K562 (cell line): ENCODE results near the gene BMPR2. TPM values are rescaled to one million over a fixed set of nuclear protein-coding genes. Genes with fewer than 3 reads are reported as not detected.

Experiments
- CTBP1 ChIP-seq: fragments of 450-650 bp; IDR thresholded peaks from 2 replicates; pipeline ENCODE4 v1.6.1; 2016; ENCODE audit warnings: borderline replicate concordance
- ETV1 ChIP-seq: fragments of 450-650 bp; conservative IDR thresholded peaks from 2 replicates; pipeline ENCODE4 v1.6.1; 2016; ENCODE audit warnings: missing genetic modification characterization, control low read depth, low read depth, missing compliant biosample characterization
- LARP7 ChIP-seq: fragments of 450-650 bp; IDR thresholded peaks from 2 replicates; pipeline ENCODE4 v1.6.1; 2016
- MCM3 ChIP-seq: fragments of 450-650 bp; IDR thresholded peaks from 2 replicates; pipeline ENCODE4 v1.6.1; 2016
- MCM7 ChIP-seq, 2 experiments: fragments of 450-650 bp; IDR thresholded peaks; 2 replicates each; pipeline ENCODE4 v1.6.1; 2016 to 2018
- MEIS2 ChIP-seq: fragments of 450-650 bp; IDR thresholded peaks from 2 replicates; pipeline ENCODE4 v1.6.1; 2014; ENCODE audit warnings: mild to moderate bottlenecking; ENCODE audit not compliant: partially characterized antibody
- NELFE ChIP-seq: IDR thresholded peaks from 2 replicates; pipeline ENCODE4 v1.6.1; 2011; ENCODE audit warnings: mild to moderate bottlenecking; ENCODE audit not compliant: insufficient read depth, insufficient read length
- POLR2G ChIP-seq: fragments of 200-400 bp; formaldehyde crosslinking; IDR thresholded peaks from 2 replicates; pipeline ENCODE4 v1.6.1; 2017; ENCODE audit warnings: low read depth, mild to moderate bottlenecking, antibody characterized with exemption, low read length, moderate library complexity
- SMC3 ChIP-seq: conservative IDR thresholded peaks from 2 replicates; pipeline ENCODE4 v1.6.1; 2011; ENCODE audit warnings: low read depth, low read length, improper control_type of control experiment; ENCODE audit not compliant: insufficient read depth
- SRF ChIP-seq, 2 experiments: fragments of 250-450, 450-650 bp in 1 of 2; sonication (Bioruptor Pico) in 1 of 2; sonication (generic) in 1 of 2; formaldehyde crosslinking; IDR thresholded peaks; 2 replicates each; pipeline versions ENCODE4 v1.5.0 to v1.5.1; 2020 to 2022; ENCODE audit warnings: mild to moderate bottlenecking in 1 of 2, missing genetic modification reagents in 1 of 2
- SRSF7 ChIP-seq: fragments of 200-400 bp; formaldehyde crosslinking; optimal IDR thresholded peaks from 2 replicates; pipeline ENCODE3; 2017; ENCODE audit warnings: mild to moderate bottlenecking, low read depth, low read length
- STAT5B ChIP-seq: fragments of 250-450 bp; sonication (Bioruptor Pico); IDR thresholded peaks from 2 replicates; pipeline ENCODE4 v1.8.0; 2021; ENCODE audit warnings: mild to moderate bottlenecking, inconsistent platforms
- TAF9B ChIP-seq: fragments of 450-650 bp; IDR thresholded peaks from 2 replicates; pipeline ENCODE4 v1.6.1; 2018; ENCODE audit warnings: mild to moderate bottlenecking; ENCODE audit not compliant: partially characterized antibody
- U2AF2 ChIP-seq: fragments of 200-400 bp; formaldehyde crosslinking; optimal IDR thresholded peaks from 2 replicates; pipeline ENCODE3; 2017; ENCODE audit warnings: low read depth, mild to moderate bottlenecking, low read length
- YY1 ChIP-seq, 3 experiments: IDR thresholded peaks; 2 replicates each; pipeline ENCODE4 v1.6.1; 2011; ENCODE audit warnings: low read length in 2 of 3, mild to moderate bottlenecking in 2 of 3, moderate library complexity in 2 of 3, borderline replicate concordance in 1 of 3, control low read depth in 1 of 3, low read depth in 1 of 3; ENCODE audit not compliant: insufficient read depth in 3 of 3, insufficient replicate concordance in 2 of 3, control insufficient read depth in 1 of 3, insufficient read length in 1 of 3; ENCODE audit errors: extremely low read depth in 1 of 3
- ZBTB8A ChIP-seq: fragments of 450-650 bp; IDR thresholded peaks from 2 replicates; pipeline ENCODE4 v1.6.1; 2018; ENCODE audit warnings: mild to moderate bottlenecking, moderate library complexity; ENCODE audit not compliant: partially characterized antibody
- ZNF121 ChIP-seq: sonication (generic); formaldehyde crosslinking; conservative IDR thresholded peaks from 2 replicates; pipeline ENCODE4 v1.8.0; 2022; ENCODE audit warnings: missing genetic modification reagents
- ZNF57 ChIP-seq: fragments of 450-650 bp; formaldehyde crosslinking; IDR thresholded peaks from 2 replicates; pipeline ENCODE4 v1.4.0; 2020; ENCODE audit warnings: mild to moderate bottlenecking, moderate library complexity
- ZNF668 ChIP-seq: fragments of 250-450 bp; sonication (Bioruptor Pico); IDR thresholded peaks from 2 replicates; pipeline ENCODE4 v1.8.0; 2022; ENCODE audit warnings: mild to moderate bottlenecking, inconsistent platforms
- polyA plus RNA-seq, 8 experiments: library from polyadenylated mRNA; depleted of rRNA in 4 of 8; stranded (reverse) in 5 of 8; unstranded in 3 of 8; fragments of >200 nt; fragmentation: Nextera tagmentation in 2 of 8; fragmentation: Illumina TruSeq in 1 of 8; extraction: Ambion mirVana in 2 of 8; extraction: Trizol in 1 of 8; gene quantifications; 2 replicates each; pipeline versions ENCODE4 v1.2.1 to v1.2.3, GENCODE V29; 2011 to 2014; ENCODE audit warnings: inconsistent platforms in 1 of 8, missing spikeins in 1 of 8
- total RNA-seq, 7 experiments: library from RNA; depleted of rRNA in 6 of 7; stranded (reverse); fragments of >200 nt in 6 of 7; fragmentation: Illumina TruSeq in 2 of 7; extraction: Trizol in 2 of 7; gene quantifications; 2 replicates each; pipeline versions ENCODE4 v1.2.1 to v1.2.3, GENCODE V29; 2011 to 2021; ENCODE audit warnings: low replicate concordance in 1 of 7
- TF ChIP-seq, protein P1 (sequence below): sonication (generic); formaldehyde crosslinking; IDR thresholded peaks from 2 replicates; pipeline ENCODE4 v1.8.0; 2022; ENCODE audit warnings: mild to moderate bottlenecking, missing genetic modification reagents
- TF ChIP-seq, protein P2 (sequence below): fragments of 450-650 bp; IDR thresholded peaks from 2 replicates; pipeline ENCODE4 v1.7.0; 2016; ENCODE audit warnings: borderline replicate concordance

Gene BMPR2
- total and polyA plus RNA-seq, 9 of the 15 experiments (the other 6 are each of a cell fraction or from before 2014, with no cell fraction given): 0.73 to 5.0 (median 3.3) TPM

DNA sequence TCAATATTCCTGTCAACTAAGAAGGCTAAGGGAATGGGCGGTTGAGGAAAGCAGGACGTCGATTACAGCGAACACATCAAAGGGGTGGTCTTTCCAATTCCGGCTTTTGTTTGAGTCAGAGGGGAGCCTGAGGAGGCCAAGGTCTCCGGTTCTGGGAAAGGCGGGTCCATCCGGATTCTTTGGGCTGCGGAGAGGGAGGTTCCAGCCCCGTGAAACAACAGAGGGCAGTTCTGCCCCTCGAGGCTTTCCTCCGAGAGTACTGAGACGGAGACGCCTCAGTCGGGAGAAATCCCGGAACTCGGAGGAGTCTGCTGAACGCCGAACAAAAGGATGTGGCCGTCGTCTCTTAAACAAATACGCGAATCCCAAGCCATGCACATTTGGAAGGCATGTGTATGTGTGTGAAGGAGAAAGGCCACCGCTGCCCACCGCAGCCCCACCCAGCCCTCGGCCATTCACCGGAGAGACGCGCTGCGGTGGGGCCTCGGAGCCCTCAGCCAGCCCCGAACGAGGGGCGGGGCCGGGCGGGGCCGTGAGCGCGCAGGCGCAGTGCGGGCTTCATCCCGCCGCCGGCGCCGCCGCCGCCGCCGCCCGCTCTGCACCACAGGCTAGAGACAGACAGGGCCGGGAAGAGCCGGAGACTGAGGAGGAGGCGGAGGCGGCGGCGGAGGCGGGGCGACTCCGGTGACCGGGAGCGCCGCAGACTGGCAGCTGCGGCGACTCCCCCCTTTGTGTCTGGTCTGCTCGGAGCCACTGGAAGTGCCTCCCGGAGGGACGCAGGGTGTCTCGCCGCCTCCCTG, at the start of gene BMPR2 (continued):
- TF ChIP-seq, protein P1, sequence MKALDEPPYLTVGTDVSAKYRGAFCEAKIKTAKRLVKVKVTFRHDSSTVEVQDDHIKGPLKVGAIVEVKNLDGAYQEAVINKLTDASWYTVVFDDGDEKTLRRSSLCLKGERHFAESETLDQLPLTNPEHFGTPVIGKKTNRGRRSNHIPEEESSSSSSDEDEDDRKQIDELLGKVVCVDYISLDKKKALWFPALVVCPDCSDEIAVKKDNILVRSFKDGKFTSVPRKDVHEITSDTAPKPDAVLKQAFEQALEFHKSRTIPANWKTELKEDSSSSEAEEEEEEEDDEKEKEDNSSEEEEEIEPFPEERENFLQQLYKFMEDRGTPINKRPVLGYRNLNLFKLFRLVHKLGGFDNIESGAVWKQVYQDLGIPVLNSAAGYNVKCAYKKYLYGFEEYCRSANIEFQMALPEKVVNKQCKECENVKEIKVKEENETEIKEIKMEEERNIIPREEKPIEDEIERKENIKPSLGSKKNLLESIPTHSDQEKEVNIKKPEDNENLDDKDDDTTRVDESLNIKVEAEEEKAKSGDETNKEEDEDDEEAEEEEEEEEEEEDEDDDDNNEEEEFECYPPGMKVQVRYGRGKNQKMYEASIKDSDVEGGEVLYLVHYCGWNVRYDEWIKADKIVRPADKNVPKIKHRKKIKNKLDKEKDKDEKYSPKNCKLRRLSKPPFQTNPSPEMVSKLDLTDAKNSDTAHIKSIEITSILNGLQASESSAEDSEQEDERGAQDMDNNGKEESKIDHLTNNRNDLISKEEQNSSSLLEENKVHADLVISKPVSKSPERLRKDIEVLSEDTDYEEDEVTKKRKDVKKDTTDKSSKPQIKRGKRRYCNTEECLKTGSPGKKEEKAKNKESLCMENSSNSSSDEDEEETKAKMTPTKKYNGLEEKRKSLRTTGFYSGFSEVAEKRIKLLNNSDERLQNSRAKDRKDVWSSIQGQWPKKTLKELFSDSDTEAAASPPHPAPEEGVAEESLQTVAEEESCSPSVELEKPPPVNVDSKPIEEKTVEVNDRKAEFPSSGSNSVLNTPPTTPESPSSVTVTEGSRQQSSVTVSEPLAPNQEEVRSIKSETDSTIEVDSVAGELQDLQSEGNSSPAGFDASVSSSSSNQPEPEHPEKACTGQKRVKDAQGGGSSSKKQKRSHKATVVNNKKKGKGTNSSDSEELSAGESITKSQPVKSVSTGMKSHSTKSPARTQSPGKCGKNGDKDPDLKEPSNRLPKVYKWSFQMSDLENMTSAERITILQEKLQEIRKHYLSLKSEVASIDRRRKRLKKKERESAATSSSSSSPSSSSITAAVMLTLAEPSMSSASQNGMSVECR (CRISPR knock-in tag): no peak
- TF ChIP-seq, protein P2, sequence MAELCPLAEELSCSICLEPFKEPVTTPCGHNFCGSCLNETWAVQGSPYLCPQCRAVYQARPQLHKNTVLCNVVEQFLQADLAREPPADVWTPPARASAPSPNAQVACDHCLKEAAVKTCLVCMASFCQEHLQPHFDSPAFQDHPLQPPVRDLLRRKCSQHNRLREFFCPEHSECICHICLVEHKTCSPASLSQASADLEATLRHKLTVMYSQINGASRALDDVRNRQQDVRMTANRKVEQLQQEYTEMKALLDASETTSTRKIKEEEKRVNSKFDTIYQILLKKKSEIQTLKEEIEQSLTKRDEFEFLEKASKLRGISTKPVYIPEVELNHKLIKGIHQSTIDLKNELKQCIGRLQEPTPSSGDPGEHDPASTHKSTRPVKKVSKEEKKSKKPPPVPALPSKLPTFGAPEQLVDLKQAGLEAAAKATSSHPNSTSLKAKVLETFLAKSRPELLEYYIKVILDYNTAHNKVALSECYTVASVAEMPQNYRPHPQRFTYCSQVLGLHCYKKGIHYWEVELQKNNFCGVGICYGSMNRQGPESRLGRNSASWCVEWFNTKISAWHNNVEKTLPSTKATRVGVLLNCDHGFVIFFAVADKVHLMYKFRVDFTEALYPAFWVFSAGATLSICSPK: no peak
- TF ChIP-seq ETV1: no peak
- TF ChIP-seq YY1 (IDR thresholded peaks at IDR 0.05; ENCODE audit: borderline replicate concordance in 1 of 3, control insufficient read depth in 1 of 3, extremely low read depth in 1 of 3, insufficient read depth in 3 of 3, insufficient read length in 1 of 3, insufficient replicate concordance in 2 of 3, low read depth in 1 of 3, low read length in 2 of 3): peak in 2 of 3 experiments; percentile 57 to 59
- no peak for TF ChIP-seq ZBTB8A
- no peak for TF ChIP-seq ZNF121
- TF ChIP-seq CTBP1: 0 out of 2 replicates have a peak, but pooled peaks have one; percentile 17
- TF ChIP-seq U2AF2: no peak
- TF ChIP-seq MEIS2: peak; percentile 55
- no peak for TF ChIP-seq ZNF57 (CRISPR knock-in tag)
- peak; percentile 89 for TF ChIP-seq POLR2G
- TF ChIP-seq SRF (CRISPR knock-in tag; IDR thresholded peaks at IDR 0.05): no peak
- no peak for TF ChIP-seq SRSF7
- TF ChIP-seq NELFE: no peak
- TF ChIP-seq STAT5B (CRISPR knock-in tag): no peak
- no peak for TF ChIP-seq MCM3
- TF ChIP-seq SMC3: no peak
- no peak for TF ChIP-seq LARP7
- TF ChIP-seq MCM7 (IDR thresholded peaks at IDR 0.05): no peak
- no peak for TF ChIP-seq ZNF668 (CRISPR knock-in tag)
- TF ChIP-seq TAF9B: no peak
